ENCODE data around the gene CYP4F8. TPM values are rescaled to one million over a fixed set of nuclear protein-coding genes. Genes with fewer than 3 reads are reported as not detected.

Gene CYP4F8
- total and polyA plus RNA-seq, 9 of the 15 experiments (the other 6 are each of a cell fraction or from before 2014, with no cell fraction given), result not detected

- TF ChIP-seq RERE (CRISPR knock-in tag; IDR thresholded peaks at IDR 0.05; ENCODE audit: borderline replicate concordance) (no peak), COPS2 (conservative IDR thresholded peaks at IDR 0.05) (no peak), ZNF311 (CRISPR knock-in tag; IDR thresholded peaks at IDR 0.05) (no peak), E2F4 (CRISPR knock-in tag; IDR thresholded peaks at IDR 0.05; ENCODE audit: low read depth) (no peak), RB1 (IDR thresholded peaks at IDR 0.05; ENCODE audit: low read depth) (no peak), SP1 (CRISPR knock-in tag; IDR thresholded peaks at IDR 0.05) (no peak), OTX1 (CRISPR knock-in tag; IDR thresholded peaks at IDR 0.05) (no peak), ZBTB5 (IDR thresholded peaks at IDR 0.05) (no peak)
Observed at GRCh38 chr19:15666883-15667282, 51.9 kb downstream of the CYP4F8 start (continued).
